Astrocyte (in vitro differentiated cells and primary cell): Measurements from ENCODE around the gene RASGRP3.

ENCODE experiments used
- CTCF ChIP-seq: IDR thresholded peaks from 2 replicates; pipeline ENCODE4 v1.5.1; 2011; ENCODE audit warnings: low read depth, mild to moderate bottlenecking, inconsistent platforms, low read length, moderate library complexity; ENCODE audit not compliant: insufficient read depth
- EZH2 ChIP-seq: IDR thresholded peaks from 2 replicates; pipeline ENCODE4 v1.6.1; 2012; ENCODE audit warnings: mild to moderate bottlenecking, low read length, inconsistent platforms; ENCODE audit not compliant: insufficient read depth

- no peak for TF ChIP-seq CTCF
- TF ChIP-seq EZH2: no peak
Measured at GRCh38 chr2:33453905-33454479, 22.5 kb upstream of the RASGRP3 start.
